C4-2B (cell line): ENCODE measurements around the gene SPTA1.

Experiments used
- H3K27ac ChIP-seq: fragments of 450-650 bp; 2 replicates; pipeline ENCODE4 v1.5.1; 2017
- ZFX ChIP-seq: fragments of 450-650 bp; IDR thresholded peaks from 2 replicates; pipeline ENCODE4 v1.6.1; 2017
- TF ChIP-seq, protein P1 (sequence below): fragments of 450-650 bp; conservative IDR thresholded peaks from 2 replicates; pipeline ENCODE4 v1.5.1; 2017; ENCODE audit warnings: mild to moderate bottlenecking

SPTA1 gene

GRCh38 chr1:158654086-158654485 is 32.4 kb downstream of the SPTA1 start:
- H3K27ac ChIP-seq = no peak overlapping the region
- TF ChIP-seq, protein P1, sequence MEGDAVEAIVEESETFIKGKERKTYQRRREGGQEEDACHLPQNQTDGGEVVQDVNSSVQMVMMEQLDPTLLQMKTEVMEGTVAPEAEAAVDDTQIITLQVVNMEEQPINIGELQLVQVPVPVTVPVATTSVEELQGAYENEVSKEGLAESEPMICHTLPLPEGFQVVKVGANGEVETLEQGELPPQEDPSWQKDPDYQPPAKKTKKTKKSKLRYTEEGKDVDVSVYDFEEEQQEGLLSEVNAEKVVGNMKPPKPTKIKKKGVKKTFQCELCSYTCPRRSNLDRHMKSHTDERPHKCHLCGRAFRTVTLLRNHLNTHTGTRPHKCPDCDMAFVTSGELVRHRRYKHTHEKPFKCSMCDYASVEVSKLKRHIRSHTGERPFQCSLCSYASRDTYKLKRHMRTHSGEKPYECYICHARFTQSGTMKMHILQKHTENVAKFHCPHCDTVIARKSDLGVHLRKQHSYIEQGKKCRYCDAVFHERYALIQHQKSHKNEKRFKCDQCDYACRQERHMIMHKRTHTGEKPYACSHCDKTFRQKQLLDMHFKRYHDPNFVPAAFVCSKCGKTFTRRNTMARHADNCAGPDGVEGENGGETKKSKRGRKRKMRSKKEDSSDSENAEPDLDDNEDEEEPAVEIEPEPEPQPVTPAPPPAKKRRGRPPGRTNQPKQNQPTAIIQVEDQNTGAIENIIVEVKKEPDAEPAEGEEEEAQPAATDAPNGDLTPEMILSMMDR = no peak
- no peak for TF ChIP-seq ZFX

- no peak overlapping the region for H3K27ac ChIP-seq
- TF ChIP-seq, protein P1 = no peak
- no peak for TF ChIP-seq ZFX
Measured at GRCh38 chr1:158652721-158653334, 33.7 kb downstream of the SPTA1 start.

GRCh38 chr1:158649052-158649451 is 37.5 kb downstream of the SPTA1 start:
- TF ChIP-seq ZFX = no peak
- TF ChIP-seq, protein P1 = no peak; the same call in 1 of the 2 replicates
- no peak overlapping the region for H3K27ac ChIP-seq

DNA sequence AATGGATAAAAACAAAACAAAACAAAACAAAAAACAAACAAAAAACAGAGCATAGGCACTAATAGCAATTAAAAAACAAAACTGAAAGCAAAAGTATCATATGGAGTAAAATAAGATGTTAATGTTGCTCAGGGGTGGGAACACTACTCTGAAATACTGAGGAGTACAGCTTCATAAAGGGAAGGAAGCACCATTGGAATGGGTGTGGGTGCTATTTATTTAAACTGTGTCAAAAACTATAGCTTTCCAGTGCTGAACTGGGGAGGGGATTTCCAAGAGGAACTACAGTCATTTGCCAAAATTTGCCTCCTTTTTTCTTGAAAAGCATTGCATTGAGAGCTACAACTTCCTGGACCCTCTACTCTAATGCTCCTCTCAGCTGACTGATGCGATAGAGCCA is 40.0 kb downstream of the SPTA1 start:
- H3K27ac ChIP-seq = no peak overlapping the region
- no peak for TF ChIP-seq ZFX
- TF ChIP-seq, protein P1 = no peak

DNA sequence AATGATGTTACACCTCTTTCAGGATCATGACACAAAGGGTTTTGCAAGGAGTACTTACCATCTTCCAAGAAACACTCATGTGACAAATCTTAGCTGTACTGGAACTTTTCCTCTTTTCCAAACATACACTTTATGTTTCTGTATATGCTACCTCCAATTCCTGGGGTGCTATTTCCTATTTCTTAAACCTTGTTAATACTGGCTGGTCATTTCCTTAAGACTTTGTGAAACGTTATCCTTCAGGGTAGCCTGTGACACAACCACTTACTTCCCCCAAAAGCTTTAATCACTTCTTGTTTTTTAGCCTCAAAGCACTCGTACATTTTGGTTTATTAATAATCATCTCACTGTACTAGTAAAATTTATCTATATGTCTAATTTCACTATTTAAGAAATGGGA is 42.1 kb downstream of the SPTA1 start:
- H3K27ac ChIP-seq = no peak overlapping the region
- TF ChIP-seq, protein P1 = no peak
- no peak for TF ChIP-seq ZFX

DNA sequence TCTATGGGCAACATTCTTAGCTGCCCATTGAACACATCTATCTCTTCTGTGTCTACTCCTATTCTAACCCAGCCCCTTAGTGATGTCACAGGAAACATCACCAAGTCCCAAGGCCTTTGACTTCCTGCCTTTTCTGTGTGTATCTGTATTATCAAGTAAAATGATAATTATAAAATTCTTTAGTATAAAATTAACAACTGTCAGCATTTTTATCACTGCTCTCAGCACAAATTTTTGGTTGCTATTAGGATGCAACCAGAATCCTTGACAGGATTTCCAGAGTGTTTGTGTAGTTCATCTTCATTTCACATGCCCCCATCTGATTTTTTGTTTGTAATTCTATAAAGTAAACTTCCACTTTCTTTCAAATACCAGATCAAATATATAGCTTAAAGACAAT is 47.6 kb downstream of the SPTA1 start:
- H3K27ac ChIP-seq = no peak overlapping the region
- TF ChIP-seq ZFX = no peak
- TF ChIP-seq, protein P1 = no peak

GRCh38 chr1:158638146-158638545 is 48.4 kb downstream of the SPTA1 start:
- TF ChIP-seq ZFX = no peak
- TF ChIP-seq, protein P1 = no peak
- no peak overlapping the region for H3K27ac ChIP-seq
